Brain microvascular endothelial cell (primary cell): ENCODE results near the gene RNF115.

Experiments used
- DNase-seq: peaks from one replicate; pipeline ENCODE4 v3.0.0-alpha.2; 2020
- H3K27ac ChIP-seq: fragments of 250-450 bp; sonication (Bioruptor Pico); 2 replicates; pipeline ENCODE4 v1.5.1; 2020; ENCODE audit warnings: mild to moderate bottlenecking, moderate library complexity
- H3K27me3 ChIP-seq: fragments of 250-450 bp; sonication (Bioruptor Pico); replicated peaks from 2 replicates; pipeline ENCODE4 v1.5.1; 2020; ENCODE audit warnings: mild to moderate bottlenecking
- H3K36me3 ChIP-seq: fragments of 250-450 bp; sonication (Bioruptor Pico); replicated peaks from 2 replicates; pipeline ENCODE4 v1.5.1; 2020; ENCODE audit warnings: mild to moderate bottlenecking
- H3K4me3 ChIP-seq: 2 replicates; pipeline ENCODE4 v1.5.1; 2011; ENCODE audit warnings: low read depth, mild to moderate bottlenecking, control low read depth, low read length, moderate library complexity
- in situ Hi-C: cut with HindIII; loops from 2 replicates; pipeline ENCODE4 v1.10.0; 2017; ENCODE audit warnings: low sequenced_read_pairs, low pct_ligation_motif_present
- TF ChIP-seq, protein P1 (sequence below): IDR thresholded peaks from 2 replicates; pipeline ENCODE4 v1.5.1; 2011; ENCODE audit warnings: low read depth, mild to moderate bottlenecking, moderate library complexity, low read length, control low read depth, inconsistent platforms; ENCODE audit errors: missing control alignments

Gene RNF115

DNA sequence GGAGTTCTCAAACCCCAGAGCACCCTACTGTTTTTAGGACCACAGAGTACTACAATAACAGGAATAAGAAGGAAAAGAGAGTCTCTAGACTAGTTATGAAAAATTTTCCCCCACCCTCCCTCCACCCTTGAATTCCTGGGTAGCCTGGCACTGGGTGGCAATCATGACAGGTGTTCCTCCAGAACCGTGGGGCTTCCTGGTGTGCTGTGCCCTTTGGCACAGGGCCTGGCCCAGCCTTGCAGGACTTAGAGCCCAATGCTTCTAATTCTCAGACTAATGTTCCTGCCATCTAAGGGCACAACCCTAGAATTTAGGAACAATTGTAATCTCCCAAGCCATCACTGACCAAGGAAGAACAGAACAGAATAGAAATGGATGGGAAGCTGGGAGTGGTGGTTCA lies 106.1 kb downstream of the RNF115 start:
- no peak overlapping the region for H3K4me3 ChIP-seq
- no peaks in the 10 kb centered on the region for H3K27me3 ChIP-seq
- TF ChIP-seq, protein P1, sequence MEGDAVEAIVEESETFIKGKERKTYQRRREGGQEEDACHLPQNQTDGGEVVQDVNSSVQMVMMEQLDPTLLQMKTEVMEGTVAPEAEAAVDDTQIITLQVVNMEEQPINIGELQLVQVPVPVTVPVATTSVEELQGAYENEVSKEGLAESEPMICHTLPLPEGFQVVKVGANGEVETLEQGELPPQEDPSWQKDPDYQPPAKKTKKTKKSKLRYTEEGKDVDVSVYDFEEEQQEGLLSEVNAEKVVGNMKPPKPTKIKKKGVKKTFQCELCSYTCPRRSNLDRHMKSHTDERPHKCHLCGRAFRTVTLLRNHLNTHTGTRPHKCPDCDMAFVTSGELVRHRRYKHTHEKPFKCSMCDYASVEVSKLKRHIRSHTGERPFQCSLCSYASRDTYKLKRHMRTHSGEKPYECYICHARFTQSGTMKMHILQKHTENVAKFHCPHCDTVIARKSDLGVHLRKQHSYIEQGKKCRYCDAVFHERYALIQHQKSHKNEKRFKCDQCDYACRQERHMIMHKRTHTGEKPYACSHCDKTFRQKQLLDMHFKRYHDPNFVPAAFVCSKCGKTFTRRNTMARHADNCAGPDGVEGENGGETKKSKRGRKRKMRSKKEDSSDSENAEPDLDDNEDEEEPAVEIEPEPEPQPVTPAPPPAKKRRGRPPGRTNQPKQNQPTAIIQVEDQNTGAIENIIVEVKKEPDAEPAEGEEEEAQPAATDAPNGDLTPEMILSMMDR = no peak
- no peak overlapping the region for H3K27ac ChIP-seq
- no peak for DNase-seq
- H3K36me3 ChIP-seq = no peaks in the 10 kb centered on the region
- in situ Hi-C loops = no loop called here

DNA sequence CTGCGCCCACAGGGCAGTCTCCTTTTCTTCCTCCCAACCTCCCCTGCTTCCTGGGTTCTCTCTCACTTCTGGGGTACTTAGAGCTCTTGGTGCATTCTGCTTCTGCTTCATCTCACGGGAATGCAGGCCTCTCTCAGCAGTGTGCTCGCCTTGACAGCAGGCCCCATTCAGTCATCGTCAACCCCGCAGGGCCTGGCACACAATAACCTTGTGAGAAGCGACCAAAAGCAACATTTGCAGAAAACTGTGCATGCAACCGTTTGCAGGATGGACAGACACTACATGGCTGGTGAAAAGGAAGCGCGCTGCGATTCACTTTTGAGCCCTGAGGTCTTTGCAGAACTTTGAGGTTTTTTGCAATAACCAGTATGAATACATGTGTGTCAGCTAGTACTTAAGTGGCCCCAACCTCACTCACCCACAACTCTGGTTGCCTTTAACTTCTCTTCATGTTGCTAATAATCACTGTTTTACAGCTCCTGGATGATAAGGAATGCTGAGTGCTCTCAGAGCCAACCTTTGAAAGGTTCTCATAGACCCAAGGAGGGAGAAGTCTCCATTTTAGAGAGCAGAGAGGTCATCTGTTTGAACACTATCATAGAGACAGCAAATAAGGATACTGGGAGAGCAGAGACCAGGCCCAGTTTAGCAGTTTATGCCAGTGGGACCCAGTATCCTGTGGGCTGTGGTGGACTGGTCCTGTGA lies 107.1 kb downstream of the RNF115 start:
- Histone ChIP-seq H3K27me3 (no peaks in the 10 kb centered on the region), H3K4me3 (no peak overlapping the region), H3K36me3 (no peaks in the 10 kb centered on the region), H3K27ac (no peak overlapping the region)
- DNase-seq = no peak
- TF ChIP-seq, protein P1 = no peak
- in situ Hi-C loops = no loop called here

DNA sequence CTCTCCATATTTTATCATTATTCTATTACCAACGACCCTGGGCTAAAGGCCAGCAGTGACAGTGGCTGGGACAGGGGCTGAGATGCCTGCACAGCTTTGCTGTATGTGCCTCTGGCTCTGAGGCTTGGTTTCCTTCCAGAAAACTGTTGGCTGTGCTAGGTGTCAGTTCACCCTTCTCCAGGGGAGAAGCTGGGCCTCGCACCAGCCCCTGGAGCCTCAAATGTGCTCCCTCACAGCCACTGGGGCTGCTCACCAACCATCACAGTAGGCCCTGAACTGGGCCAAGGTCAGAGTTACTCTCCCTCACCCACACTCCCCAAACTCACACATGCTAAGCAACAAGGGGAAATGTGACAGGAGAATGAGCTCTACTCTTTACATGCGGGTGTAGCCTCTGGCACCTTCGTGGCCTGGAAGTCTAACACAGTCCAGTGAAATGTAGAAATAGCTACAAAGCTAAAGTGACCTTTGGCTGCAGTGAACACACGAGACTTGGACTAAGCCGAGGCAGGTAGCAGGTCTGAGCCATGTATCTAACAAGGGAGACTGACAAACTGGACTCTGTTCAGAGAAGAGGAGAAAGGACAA lies 109.3 kb downstream of the RNF115 start:
- in situ Hi-C loops = no loop called here
- Histone ChIP-seq H3K4me3 (no peak overlapping the region), H3K36me3 (no peaks in the 10 kb centered on the region), H3K27me3 (no peaks in the 10 kb centered on the region), H3K27ac (no peak overlapping the region)
- TF ChIP-seq, protein P1 = no peak
- DNase-seq = no peak

DNA sequence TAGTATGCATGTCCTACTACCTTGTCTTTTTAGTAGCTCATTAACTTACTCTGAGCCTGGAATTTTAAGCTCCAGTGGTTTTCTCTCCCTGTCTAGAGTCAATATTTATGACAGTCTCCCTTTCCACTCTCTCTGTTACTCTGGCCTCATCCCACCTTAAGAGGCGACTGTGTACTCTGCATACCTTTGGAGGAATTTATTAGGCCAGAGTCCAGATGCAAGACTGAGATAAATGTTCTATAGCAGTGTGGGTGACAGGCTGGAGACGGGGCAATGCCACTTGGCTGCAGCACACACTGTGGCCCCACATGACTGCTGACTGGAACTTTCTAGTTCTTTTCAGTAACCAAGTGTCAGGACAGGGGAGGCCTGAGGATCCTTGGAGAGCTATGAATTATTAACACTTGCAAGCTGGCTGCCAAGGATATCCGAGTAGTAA lies 112.7 kb downstream of the RNF115 start:
- Histone ChIP-seq H3K27me3 (no peaks in the 10 kb centered on the region), H3K4me3 (no peak overlapping the region), H3K36me3 (no peaks in the 10 kb centered on the region), H3K27ac (no peak overlapping the region)
- no peak for DNase-seq
- TF ChIP-seq, protein P1 = no peak
- in situ Hi-C loops = no loop called here

DNA sequence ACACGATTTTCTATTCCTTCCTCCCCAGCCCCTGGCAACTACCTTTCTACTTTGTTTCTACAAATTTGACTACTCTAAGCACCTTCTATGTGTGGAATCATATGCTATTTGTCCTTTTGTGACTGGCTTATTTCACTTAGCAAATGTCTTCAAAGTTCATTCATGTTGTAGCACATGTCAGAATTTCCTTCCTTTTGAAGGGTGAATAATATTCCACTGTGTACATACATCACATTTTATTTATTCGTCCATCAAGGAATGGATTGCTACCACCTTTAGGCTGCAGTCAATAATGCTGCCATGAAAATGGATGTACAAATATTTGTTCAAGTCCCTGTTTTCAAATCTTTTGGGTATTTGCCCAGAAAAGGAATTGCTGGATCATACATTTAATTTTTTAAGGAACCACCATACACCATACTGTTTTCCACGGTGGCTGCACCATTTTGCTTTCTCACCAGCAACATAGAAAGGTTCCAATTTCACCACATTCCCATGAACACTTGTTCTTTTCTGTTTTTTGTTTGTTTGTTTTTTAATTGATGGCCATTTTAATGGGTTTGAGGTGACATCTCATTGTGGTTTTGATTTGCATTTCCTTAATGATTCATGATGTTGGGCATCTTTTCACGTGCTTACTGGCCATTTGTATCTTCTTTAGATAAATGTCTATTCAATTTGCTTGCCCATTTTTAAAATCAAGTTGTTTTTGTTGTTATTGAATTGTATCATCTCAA lies 113.4 kb downstream of the RNF115 start:
- no peaks in the 10 kb centered on the region for H3K27me3 ChIP-seq
- H3K36me3 ChIP-seq = no peaks in the 10 kb centered on the region
- H3K4me3 ChIP-seq = no peak overlapping the region
- TF ChIP-seq, protein P1 = no peak
- no peak overlapping the region for H3K27ac ChIP-seq
- DNase-seq = no peak
- in situ Hi-C loops = no loop called here
